ENCODE results near the gene VMO1.

The VMO1 gene

GRCh38 chr17:4789701-4789950 lies 3.5 kb upstream of the VMO1 start:
- peak overlapping the region; percentile 91 for H3K4me2 ChIP-seq (ENCODE audit: low read depth, low read length)
- no peaks in the 10 kb centered on the region for H3K36me3 ChIP-seq (replicated peaks; ENCODE audit: insufficient read depth, low read length)
- H3K9me2 ChIP-seq (replicated peaks; ENCODE audit: insufficient read depth, low read length) = no peaks in the 10 kb centered on the region
- no peaks in the 10 kb centered on the region for H3F3A ChIP-seq (ENCODE audit: insufficient read depth, low read length)
- H3K4me1 ChIP-seq (ENCODE audit: low read length) = peaks cover 3% of the 10 kb centered on the region
- no peaks in the 10 kb centered on the region for H4K20me1 ChIP-seq (ENCODE audit: insufficient read depth, low read length)
- no peaks in the 10 kb centered on the region for H3K79me2 ChIP-seq (ENCODE audit: low read length)
- no peak for DNase-seq
- no peaks in the 10 kb centered on the region for H3K9me3 ChIP-seq (replicated peaks; ENCODE audit: insufficient read depth, low read length)
- H3K9ac ChIP-seq (ENCODE audit: low read length) = peak overlapping the region; percentile 73
- H2AFZ ChIP-seq (ENCODE audit: low read length) = peak overlapping the region; percentile 93
- TF ChIP-seq EZH2 (optimal IDR thresholded peaks at IDR 0.05; ENCODE audit: low read depth, low read length) (no peak), EZH2phosphoT487 (IDR thresholded peaks at IDR 0.05; ENCODE audit: low read length) (no peak), CTCF (IDR thresholded peaks at IDR 0.05; ENCODE audit: low read length) (no peak)
- H3K27me3 ChIP-seq (replicated peaks; ENCODE audit: insufficient read depth, low read length) = peaks cover 33% of the 10 kb centered on the region
- H3K27ac ChIP-seq (ENCODE audit: low read length) = peak overlapping the region; percentile 71; the same call in 1 of the 2 replicates
- H3K4me3 ChIP-seq (ENCODE audit: low read length) = peak overlapping the region; percentile 74

GRCh38 chr17:4788807-4789700 lies 2.9 kb upstream of the VMO1 start, which contains the start of gene GLTPD2:
GLTPD2 (plus strand) TSS chr17:4788964; CDS start chr17:4789012, 48 bp downstream.
- DNase-seq = no peak
- H3K9me2 ChIP-seq (replicated peaks; ENCODE audit: insufficient read depth, low read length) = no peaks in the 10 kb centered on the region
- H3K79me2 ChIP-seq (ENCODE audit: low read length) = no peaks in the 10 kb centered on the region
- no peaks in the 10 kb centered on the region for H3K9me3 ChIP-seq (replicated peaks; ENCODE audit: insufficient read depth, low read length)
- peaks cover 3% of the 10 kb centered on the region for H3K4me1 ChIP-seq (ENCODE audit: low read length)
- peak within 1 kb of the TSS; percentile 71; the same call in 1 of the 2 replicates for H3K27ac ChIP-seq (ENCODE audit: low read length)
- H3K9ac ChIP-seq (ENCODE audit: low read length) = peak within 1 kb of the TSS; percentile 73
- peak within 1 kb of the TSS; percentile 93 for H2AFZ ChIP-seq (ENCODE audit: low read length)
- peak within 1 kb of the TSS; percentile 74 for H3K4me3 ChIP-seq (ENCODE audit: low read length)
- peak within 1 kb of the TSS; percentile 91 for H3K4me2 ChIP-seq (ENCODE audit: low read depth, low read length)
- H3F3A ChIP-seq (ENCODE audit: insufficient read depth, low read length) = no peaks in the 10 kb centered on the region
- H3K36me3 ChIP-seq (replicated peaks; ENCODE audit: insufficient read depth, low read length) = no peaks in the 10 kb centered on the region
- peaks cover 39% of the 10 kb centered on the region for H3K27me3 ChIP-seq (replicated peaks; ENCODE audit: insufficient read depth, low read length)
- H4K20me1 ChIP-seq (ENCODE audit: insufficient read depth, low read length) = no peaks in the 10 kb centered on the region
- TF ChIP-seq EZH2 (optimal IDR thresholded peaks at IDR 0.05; ENCODE audit: low read depth, low read length) (no peak), CTCF (IDR thresholded peaks at IDR 0.05; ENCODE audit: low read length) (no peak), EZH2phosphoT487 (IDR thresholded peaks at IDR 0.05; ENCODE audit: low read length) (no peak)

GRCh38 chr17:4788159-4788806 lies 2.1 kb upstream of the VMO1 start:
- no peak for DNase-seq
- Histone ChIP-seq H3K36me3 (replicated peaks; ENCODE audit: insufficient read depth, low read length) (no peaks in the 10 kb centered on the region), H3K9me2 (replicated peaks; ENCODE audit: insufficient read depth, low read length) (no peaks in the 10 kb centered on the region), H3K4me1 (ENCODE audit: low read length) (peaks cover 3% of the 10 kb centered on the region), H3F3A (ENCODE audit: insufficient read depth, low read length) (no peaks in the 10 kb centered on the region), H3K9me3 (replicated peaks; ENCODE audit: insufficient read depth, low read length) (no peaks in the 10 kb centered on the region), H3K79me2 (ENCODE audit: low read length) (no peaks in the 10 kb centered on the region), H2AFZ (ENCODE audit: low read length) (no peak overlapping the region), H3K4me2 (ENCODE audit: low read depth, low read length) (no peak overlapping the region), H3K27me3 (replicated peaks; ENCODE audit: insufficient read depth, low read length) (peaks cover 46% of the 10 kb centered on the region), H3K9ac (ENCODE audit: low read length) (no peak overlapping the region), H3K27ac (ENCODE audit: low read length) (no peak overlapping the region), H3K4me3 (ENCODE audit: low read length) (no peak overlapping the region), H4K20me1 (ENCODE audit: insufficient read depth, low read length) (no peaks in the 10 kb centered on the region)
- TF ChIP-seq EZH2 (optimal IDR thresholded peaks at IDR 0.05; ENCODE audit: low read depth, low read length) (no peak), CTCF (IDR thresholded peaks at IDR 0.05; ENCODE audit: low read length) (no peak), EZH2phosphoT487 (IDR thresholded peaks at IDR 0.05; ENCODE audit: low read length) (no peak)

Data from MM.1S (cell line).